H9 (cell line): ENCODE measurements around the gene C15orf61. TPM values are rescaled to one million over a fixed set of nuclear protein-coding genes. Genes with fewer than 3 reads are reported as not detected.

Source experiments
- DNase-seq: peaks from one replicate; pipeline ENCODE4 v3.0.0-alpha.2; 2017
- H2AFZ ChIP-seq: one replicate; pipeline ENCODE4 v1.6.1; 2013; ENCODE audit warnings: mild to moderate bottlenecking, low read length, control low read depth, moderate library complexity
- H2AK5ac ChIP-seq: 2 replicates; pipeline ENCODE4 v1.6.1; 2013; ENCODE audit warnings: low read length, control low read depth, mixed read lengths; ENCODE audit not compliant: insufficient read length
- H2BK120ac ChIP-seq: one replicate; pipeline ENCODE4 v1.6.1; 2013; ENCODE audit warnings: low read depth, mild to moderate bottlenecking, low read length, control low read depth, inconsistent platforms; ENCODE audit not compliant: poor library complexity, severe bottlenecking
- H2BK12ac ChIP-seq: 2 replicates; pipeline ENCODE4 v1.6.1; 2013; ENCODE audit warnings: low read length, control low read depth, mixed read lengths, low read depth; ENCODE audit not compliant: insufficient read length
- H2BK15ac ChIP-seq: 2 replicates; pipeline ENCODE4 v1.6.1; 2013; ENCODE audit warnings: low read depth, low read length, control low read depth
- H2BK20ac ChIP-seq: one replicate; pipeline ENCODE4 v1.6.1; 2013; ENCODE audit warnings: low read depth, mild to moderate bottlenecking, low read length, control low read depth, inconsistent platforms; ENCODE audit not compliant: poor library complexity, severe bottlenecking
- H2BK5ac ChIP-seq: 2 replicates; pipeline ENCODE4 v1.6.1; 2013; ENCODE audit warnings: low read length, control low read depth, mixed read lengths; ENCODE audit not compliant: insufficient read length
- H3K14ac ChIP-seq: 2 replicates; pipeline ENCODE4 v1.6.1; 2013; ENCODE audit warnings: low read length, control low read depth; ENCODE audit not compliant: insufficient read depth
- H3K18ac ChIP-seq: 2 replicates; pipeline ENCODE4 v1.6.1; 2013; ENCODE audit warnings: low read depth, mild to moderate bottlenecking, mixed read lengths, low read length, control low read depth; ENCODE audit not compliant: insufficient read length
- H3K23ac ChIP-seq: 2 replicates; pipeline ENCODE4 v1.6.1; 2013; ENCODE audit warnings: low read length, control low read depth, mixed read lengths, low read depth; ENCODE audit not compliant: insufficient read length
- H3K23me2 ChIP-seq: 2 replicates; pipeline ENCODE4 v1.6.1; 2013; ENCODE audit warnings: low read depth, mild to moderate bottlenecking, mixed read lengths, low read length, control low read depth; ENCODE audit not compliant: insufficient read length, poor library complexity, severe bottlenecking
- H3K27ac ChIP-seq: 2 replicates; pipeline ENCODE4 v1.5.1; 2013; ENCODE audit warnings: low read length, control low read depth, mixed read lengths, low read depth; ENCODE audit not compliant: insufficient read length
- H3K27me3 ChIP-seq: 2 replicates; pipeline ENCODE4 v1.6.1; 2013; ENCODE audit warnings: low read length, control low read depth, inconsistent platforms; ENCODE audit not compliant: insufficient read depth
- H3K4ac ChIP-seq: 2 replicates; pipeline ENCODE4 v1.6.1; 2013; ENCODE audit warnings: low read depth, mild to moderate bottlenecking, control low read depth, inconsistent platforms, low read length, moderate library complexity
- H3K4me1 ChIP-seq: 2 replicates; pipeline ENCODE4 v1.6.1; 2013; ENCODE audit warnings: low read length, control low read depth, inconsistent platforms; ENCODE audit not compliant: insufficient read depth
- H3K4me2 ChIP-seq: 2 replicates; pipeline ENCODE4 v1.6.1; 2013; ENCODE audit warnings: low read length, control low read depth, mixed read lengths; ENCODE audit not compliant: insufficient read length, insufficient read depth
- H3K56ac ChIP-seq: 2 replicates; pipeline ENCODE4 v1.6.1; 2013; ENCODE audit warnings: low read depth, mild to moderate bottlenecking, mixed read lengths, low read length, control low read depth; ENCODE audit not compliant: insufficient read length
- H3K79me1 ChIP-seq: 2 replicates; pipeline ENCODE4 v1.6.1; 2013; ENCODE audit warnings: low read depth, mild to moderate bottlenecking, moderate library complexity, low read length, control low read depth, inconsistent platforms; ENCODE audit not compliant: insufficient read depth, poor library complexity, severe bottlenecking
- H3K79me2 ChIP-seq: 2 replicates; pipeline ENCODE4 v1.6.1; 2013; ENCODE audit warnings: low read length, control low read depth, inconsistent platforms; ENCODE audit not compliant: insufficient read depth
- H3K9ac ChIP-seq: 2 replicates; pipeline ENCODE4 v1.6.1; 2013; ENCODE audit warnings: low read length, control low read depth, mixed read lengths; ENCODE audit not compliant: insufficient read length; ENCODE audit errors: extremely low read depth
- H3K9me3 ChIP-seq: one replicate; pipeline ENCODE4 v1.6.1; 2013; ENCODE audit warnings: low read depth, low read length, inconsistent platforms; ENCODE audit not compliant: control insufficient read depth
- H3T11ph ChIP-seq: one replicate; pipeline ENCODE4 v1.6.1; 2013; ENCODE audit warnings: mild to moderate bottlenecking, low read length, control low read depth, inconsistent platforms
- H4K20me1 ChIP-seq: one replicate; pipeline ENCODE4 v1.6.1; 2013; ENCODE audit not compliant: control insufficient read depth, insufficient read length, insufficient read depth
- H4K5ac ChIP-seq: 2 replicates; pipeline ENCODE4 v1.6.1; 2013; ENCODE audit warnings: low read depth, mild to moderate bottlenecking, mixed read lengths, low read length, control low read depth; ENCODE audit not compliant: insufficient read length
- H4K8ac ChIP-seq: replicated peaks from 2 replicates; pipeline ENCODE4 v1.6.1; 2013; ENCODE audit warnings: low read length, control low read depth, mixed read lengths, low read depth; ENCODE audit not compliant: insufficient read length
- H4K91ac ChIP-seq: 2 replicates; pipeline ENCODE4 v1.6.1; 2013; ENCODE audit warnings: low read depth, mild to moderate bottlenecking, moderate library complexity, mixed read lengths, low read length, control low read depth; ENCODE audit not compliant: insufficient read length
- H3K27ac Mint-ChIP-seq, 3 experiments: 2 replicates in 2 of 3; 3 replicates in 1 of 3; pipeline ENCODE4 v1.8.0; 2020 to 2021; ENCODE audit warnings: mixed read lengths in 3 of 3, mild to moderate bottlenecking in 1 of 3, moderate library complexity in 1 of 3
- H3K27me3 Mint-ChIP-seq: 2 replicates; pipeline ENCODE4 v1.8.0; 2021; ENCODE audit warnings: low read depth, mild to moderate bottlenecking, moderate library complexity, mixed read lengths
- H3K36me3 Mint-ChIP-seq, 3 experiments: 2 replicates in 2 of 3; 3 replicates in 1 of 3; pipeline ENCODE4 v1.8.0; 2020 to 2021; ENCODE audit warnings: low read depth in 3 of 3, mixed read lengths in 3 of 3; ENCODE audit not compliant: insufficient read depth in 1 of 3
- H3K4me1 Mint-ChIP-seq, 2 experiments: 2 replicates each; pipeline ENCODE4 v1.8.0; 2020; ENCODE audit warnings: mixed read lengths in 2 of 2
- H3K4me3 Mint-ChIP-seq, 2 experiments: 2 replicates in 1 of 2; 3 replicates in 1 of 2; pipeline ENCODE4 v1.8.0; 2020 to 2021; ENCODE audit warnings: mild to moderate bottlenecking in 2 of 2, mixed read lengths in 2 of 2, moderate library complexity in 1 of 2
- H3K9me3 Mint-ChIP-seq, 2 experiments: 2 replicates in 1 of 2; 3 replicates in 1 of 2; pipeline ENCODE4 v1.8.0; 2020; ENCODE audit warnings: mild to moderate bottlenecking in 2 of 2, mixed read lengths in 2 of 2, moderate library complexity in 1 of 2
- WGBS: extraction: QIAGEN DNeasy Blood & Tissue Kit; methylation state at CpG from one replicate; pipeline ENCODE4 v1.1.7; 2013; ENCODE audit warnings: missing lambda C conversion rate, low lambda C conversion rate, mixed read lengths; ENCODE audit not compliant: insufficient read length; ENCODE audit errors: extremely low coverage; 5-methylcytosine and 5-hydroxymethylcytosine counted together
- total RNA-seq: library from RNA; stranded (reverse); gene quantifications from 2 replicates; pipeline ENCODE4 v1.2.1, GENCODE V29; 2021
- TF ChIP-seq, protein P1 (sequence below): fragments of 200-600 bp; sonication (generic); conservative IDR thresholded peaks from 3 replicates; pipeline ENCODE4 v1.8.0; 2021; ENCODE audit warnings: antibody characterized with exemption, mild to moderate bottlenecking

Gene C15orf61
- total RNA-seq, 1 experiment from 2014 or later: 2.6 TPM

DNA sequence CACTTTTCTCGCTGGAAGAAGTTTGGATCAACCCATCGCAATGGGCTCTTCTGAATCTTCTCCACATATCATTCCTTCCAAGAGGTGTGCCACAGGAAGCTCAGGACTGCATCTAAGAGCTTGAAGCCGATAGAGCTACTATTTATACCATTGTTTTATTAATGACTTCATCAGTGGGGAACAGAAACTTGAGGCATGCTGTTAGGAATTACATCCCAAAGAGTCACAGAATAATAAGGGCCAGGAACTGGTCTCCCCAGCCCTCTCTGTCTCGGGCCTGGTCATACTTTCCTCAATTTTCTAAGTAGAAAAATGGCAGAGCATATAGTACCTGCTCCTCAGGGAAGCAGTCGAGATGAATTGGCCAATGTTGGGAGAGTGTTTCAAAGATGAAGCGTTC lies 16.9 kb upstream of the C15orf61 start:
- no peaks in the 10 kb centered on the region for H3K27me3 Mint-ChIP-seq
- H3K4me1 Mint-ChIP-seq: peaks cover 11 to 16% of the 10 kb centered on the region in 2 experiments
- H3K79me2 ChIP-seq: no peaks in the 10 kb centered on the region
- H3K9ac ChIP-seq: no peak overlapping the region
- H3T11ph ChIP-seq: no peak overlapping the region
- no peak overlapping the region for H3K27ac ChIP-seq
- H2BK15ac ChIP-seq: no peak overlapping the region
- H2BK120ac ChIP-seq: no peak overlapping the region
- H2BK5ac ChIP-seq: no peak overlapping the region
- no peak overlapping the region for H3K4ac ChIP-seq
- no peak overlapping the region for H3K4me2 ChIP-seq
- H4K91ac ChIP-seq: no peak overlapping the region
- no peaks in the 10 kb centered on the region for H3K79me1 ChIP-seq
- no peak overlapping the region for H2BK12ac ChIP-seq
- no peaks in the 10 kb centered on the region for H3K36me3 Mint-ChIP-seq
- H4K8ac ChIP-seq: no peak overlapping the region
- no CpG with 5 or more reads among the region's 6 CpGs for WGBS
- peaks cover 6% of the 10 kb centered on the region for H3K4me1 ChIP-seq
- H4K5ac ChIP-seq: no peak overlapping the region
- no peaks in the 10 kb centered on the region for H3K9me3 ChIP-seq
- no peaks in the 10 kb centered on the region for H3K9me3 Mint-ChIP-seq
- H3K56ac ChIP-seq: no peak overlapping the region
- no peak for DNase-seq
- H2AFZ ChIP-seq: no peak overlapping the region
- H2BK20ac ChIP-seq: no peak overlapping the region
- no peaks in the 10 kb centered on the region for H4K20me1 ChIP-seq
- no peaks in the 10 kb centered on the region for H3K27me3 ChIP-seq
- no peak overlapping the region; a peak in 1 of 7 replicates for H3K27ac Mint-ChIP-seq
- H3K18ac ChIP-seq: no peak overlapping the region
- no peak overlapping the region for H3K23ac ChIP-seq
- no peak overlapping the region for H2AK5ac ChIP-seq
- no peak overlapping the region for H3K4me3 Mint-ChIP-seq
- H3K23me2 ChIP-seq: no peaks in the 10 kb centered on the region
- TF ChIP-seq, protein P1, sequence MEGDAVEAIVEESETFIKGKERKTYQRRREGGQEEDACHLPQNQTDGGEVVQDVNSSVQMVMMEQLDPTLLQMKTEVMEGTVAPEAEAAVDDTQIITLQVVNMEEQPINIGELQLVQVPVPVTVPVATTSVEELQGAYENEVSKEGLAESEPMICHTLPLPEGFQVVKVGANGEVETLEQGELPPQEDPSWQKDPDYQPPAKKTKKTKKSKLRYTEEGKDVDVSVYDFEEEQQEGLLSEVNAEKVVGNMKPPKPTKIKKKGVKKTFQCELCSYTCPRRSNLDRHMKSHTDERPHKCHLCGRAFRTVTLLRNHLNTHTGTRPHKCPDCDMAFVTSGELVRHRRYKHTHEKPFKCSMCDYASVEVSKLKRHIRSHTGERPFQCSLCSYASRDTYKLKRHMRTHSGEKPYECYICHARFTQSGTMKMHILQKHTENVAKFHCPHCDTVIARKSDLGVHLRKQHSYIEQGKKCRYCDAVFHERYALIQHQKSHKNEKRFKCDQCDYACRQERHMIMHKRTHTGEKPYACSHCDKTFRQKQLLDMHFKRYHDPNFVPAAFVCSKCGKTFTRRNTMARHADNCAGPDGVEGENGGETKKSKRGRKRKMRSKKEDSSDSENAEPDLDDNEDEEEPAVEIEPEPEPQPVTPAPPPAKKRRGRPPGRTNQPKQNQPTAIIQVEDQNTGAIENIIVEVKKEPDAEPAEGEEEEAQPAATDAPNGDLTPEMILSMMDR: no peak
- no peak overlapping the region for H3K14ac ChIP-seq
